HCT116 (cell line): ENCODE measurements around the gene RAB3IP. TPM values are rescaled to one million over a fixed set of nuclear protein-coding genes. Genes with fewer than 3 reads are reported as not detected.

Source experiments
- ATAC-seq: fragments of 200-7000 bp; cut with Tn5 transposase; 2 replicates; pipeline ENCODE4 v1.9.1; 2020; ENCODE audit warnings: mild to moderate bottlenecking, moderate library complexity
- BruUV-seq: library from RNA; stranded (reverse); fragments of 400-500 nt; replicated peaks from 2 replicates; lab custom pipeline; 2021; lab: Mats Ljungman, UMichigan
- CTCF ChIA-PET: fragments of 300-600 bp; sonication (Branson Sonifier 250); formaldehyde crosslinking; loops from one replicate; lab custom pipeline; 2021; ENCODE audit warnings: antibody characterized with exemption; lab: Charles Lee
- POLR2A ChIA-PET: fragments of 300-600, 350-600 bp; sonication (Branson Sonifier 250); formaldehyde crosslinking; loops from one replicate; lab custom pipeline; 2021; ENCODE audit warnings: antibody characterized with exemption; lab: Charles Lee
- RAD21 ChIA-PET, 2 experiments: fragments of 300-600 bp; sonication (Branson Sonifier 250); formaldehyde crosslinking; loops; one replicate each; lab custom pipeline; 2023; ENCODE audit warnings: low total read pairs in 2 of 2; ENCODE audit not compliant: uncharacterized antibody in 2 of 2, unreplicated experiment in 2 of 2, low non-redundant PET in 1 of 2; lab: Charles Lee
- DNase-seq: peaks from one replicate; pipeline ENCODE4 v3.0.0-alpha.2; 2010; ENCODE audit warnings: low read depth, low spot score
- H2AFZ ChIP-seq: fragments of 200-600 bp; shearing (Covaris generic), sonication (generic); 2 replicates; pipeline ENCODE4 v1.6.1; 2017; ENCODE audit warnings: low read depth, mixed run types, mixed read lengths, antibody characterized with exemption, low read length; ENCODE audit not compliant: poor library complexity, severe bottlenecking
- H3K27ac ChIP-seq: 2 replicates; pipeline ENCODE4 v1.5.1; 2012; ENCODE audit warnings: low read depth, low read length
- H3K27me3 ChIP-seq: fragments of 200-600 bp; sonication (generic); 2 replicates; pipeline ENCODE4 v1.6.1; 2016; ENCODE audit warnings: mixed run types, low read length, mixed read lengths; ENCODE audit not compliant: insufficient read depth
- H3K36me3 ChIP-seq, 2 experiments: fragments of 200-500 bp in 1 of 2; fragments of 200-600 bp in 1 of 2; sonication (Bioruptor generic) in 1 of 2; sonication (generic) in 1 of 2; 2 replicates each; pipeline versions ENCODE4 v1.5.1 to v1.6.1; 2014 to 2016; ENCODE audit warnings: low read length in 2 of 2, inconsistent platforms in 1 of 2, mixed read lengths in 1 of 2, mixed run types in 1 of 2; ENCODE audit not compliant: insufficient read depth in 2 of 2, control insufficient read depth in 1 of 2
- H3K4me1 ChIP-seq, 2 experiments: fragments of 200-600 bp in 1 of 2; sonication (generic) in 1 of 2; 2 replicates each; pipeline versions ENCODE4 v1.5.1 to v1.6.1; 2012 to 2017; ENCODE audit warnings: low read length in 2 of 2, inconsistent platforms in 1 of 2, mild to moderate bottlenecking in 1 of 2, mixed read lengths in 1 of 2, mixed run types in 1 of 2, moderate library complexity in 1 of 2; ENCODE audit not compliant: insufficient read depth in 2 of 2, control insufficient read depth in 1 of 2
- H3K4me2 ChIP-seq: fragments of 200-600 bp; sonication (generic); 2 replicates; pipeline ENCODE4 v1.6.1; 2017; ENCODE audit warnings: mixed run types, low read length, mixed read lengths
- H3K4me3 ChIP-seq, 2 experiments: fragments of 200-600 bp in 1 of 2; sonication (generic) in 1 of 2; replicated peaks in 1 of 2; 2 replicates each; pipeline ENCODE4 v1.5.1; 2011 to 2016; ENCODE audit warnings: low read length in 2 of 2, control low read depth in 1 of 2, low read depth in 1 of 2, mild to moderate bottlenecking in 1 of 2, mixed read lengths in 1 of 2, mixed run types in 1 of 2
- H3K79me2 ChIP-seq: fragments of 200-600 bp; sonication (generic); 2 replicates; pipeline ENCODE4 v1.6.1; 2017; ENCODE audit warnings: mild to moderate bottlenecking, mixed run types, low read length, moderate library complexity, mixed read lengths; ENCODE audit not compliant: insufficient read depth
- H3K9ac ChIP-seq: fragments of 200-600 bp; sonication (generic); 2 replicates; pipeline ENCODE4 v1.6.1; 2016; ENCODE audit warnings: low read length, mixed read lengths
- H3K9me2 ChIP-seq: fragments of 200-600 bp; sonication (generic), shearing (Covaris generic); 2 replicates; pipeline ENCODE4 v1.6.1; 2017; ENCODE audit warnings: mixed run types, mild to moderate bottlenecking, moderate library complexity; ENCODE audit not compliant: insufficient read depth
- H3K9me3 ChIP-seq, 2 experiments: fragments of 200-500 bp in 1 of 2; fragments of 200-600 bp in 1 of 2; sonication (Bioruptor generic) in 1 of 2; sonication (generic) in 1 of 2; 2 replicates each; pipeline ENCODE4 v1.6.1; 2014 to 2017; ENCODE audit warnings: low read length in 2 of 2, mixed read lengths in 2 of 2, inconsistent platforms in 1 of 2, low read depth in 1 of 2, mild to moderate bottlenecking in 1 of 2, mixed run types in 1 of 2, moderate library complexity in 1 of 2; ENCODE audit not compliant: control insufficient read depth in 1 of 2, insufficient read depth in 1 of 2
- H4K20me1 ChIP-seq: fragments of 200-600 bp; sonication (generic), shearing (Covaris generic); 2 replicates; pipeline ENCODE4 v1.6.1; 2017; ENCODE audit warnings: mixed run types, mild to moderate bottlenecking, moderate library complexity; ENCODE audit not compliant: insufficient read depth
- EZH2 ChIP-seq: fragments of 200-600 bp; sonication (generic); IDR thresholded peaks from 2 replicates; pipeline ENCODE4 v1.6.1; 2017; ENCODE audit warnings: antibody characterized with exemption, mixed run types
- JUND ChIP-seq: IDR thresholded peaks from 2 replicates; pipeline ENCODE4 v1.6.1; 2012
- RAD21 ChIP-seq: IDR thresholded peaks from 2 replicates; pipeline ENCODE4 v1.6.1; 2012; ENCODE audit warnings: low read depth, mild to moderate bottlenecking
- TCF7L2 ChIP-seq: IDR thresholded peaks from 2 replicates; pipeline ENCODE4 v1.7.0; 2011; ENCODE audit warnings: borderline replicate concordance, inconsistent platforms; ENCODE audit not compliant: insufficient read depth, insufficient read length; ENCODE audit errors: extremely low read depth
- intact Hi-C: fragments of 100-400 bp; cut with micrococcal nuclease; formaldehyde crosslinking; loops from 2 replicates; pipeline ENCODE4 v1.10.0; 2022
- total RNA-seq: library from RNA; stranded (reverse); gene quantifications from one replicate; pipeline ENCODE4 v1.2.1, GENCODE V29; 2021; ENCODE audit not compliant: unreplicated experiment
- TF ChIP-seq, protein P1 (sequence below), 3 experiments: fragments of 200-600 bp in 1 of 3; sonication (generic) in 1 of 3; IDR thresholded peaks in 2 of 3; conservative IDR thresholded peaks in 1 of 3; 2 replicates each; pipeline ENCODE4 v1.5.1; 2012 to 2017; ENCODE audit warnings: low read depth in 2 of 3, low read length in 2 of 3, antibody characterized with exemption in 1 of 3, borderline replicate concordance in 1 of 3, control low read depth in 1 of 3, mild to moderate bottlenecking in 1 of 3, mixed read lengths in 1 of 3, mixed run types in 1 of 3, moderate library complexity in 1 of 3; ENCODE audit not compliant: insufficient read depth in 1 of 3

The RAB3IP gene
- total RNA-seq, 1 experiment from 2014 or later, result 31.3 TPM

DNA sequence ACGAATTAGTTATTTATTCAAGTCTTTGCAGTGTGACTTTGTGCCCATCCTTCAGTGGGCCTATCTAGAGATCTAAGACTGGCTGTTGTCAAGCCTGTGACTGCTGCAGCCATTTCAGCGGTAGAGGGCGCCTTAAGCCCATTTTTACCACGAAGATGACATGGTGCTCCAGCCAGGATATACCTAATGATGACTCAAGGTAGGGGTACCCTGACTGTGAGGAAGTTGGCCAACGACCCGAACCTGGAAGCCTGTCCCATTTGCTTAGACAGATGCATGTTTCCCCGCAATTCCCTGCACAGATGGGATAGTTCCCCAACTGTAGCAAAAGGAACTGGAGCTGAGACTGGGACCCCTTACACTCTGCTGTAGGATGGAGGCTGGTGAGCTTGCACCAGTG lies 41.3 kb downstream of the RAB3IP start:
- POLR2A ChIA-PET, result no interaction called here
- CTCF ChIA-PET, result interaction anchor here (0.8 to 2.3 kb wide), 6 partner anchors 12 to 800 kb away, joined by 3 to 10 read pairs (median 3); no protein-coding TSS in a partner anchor
- H3K9ac ChIP-seq, result no peak overlapping the region
- H3K27ac ChIP-seq, result no peak overlapping the region
- peaks cover 6% of the 10 kb centered on the region; the same call in 1 of the 2 replicates for H4K20me1 ChIP-seq
- peak; percentile 27 for DNase-seq
- H3K27me3 ChIP-seq, result no peaks in the 10 kb centered on the region
- peaks cover 3% of the 10 kb centered on the region; the same call in 1 of the 2 replicates for H3K79me2 ChIP-seq
- RAD21 ChIA-PET, result no interaction called here
- no peaks in the 10 kb centered on the region for H3K36me3 ChIP-seq
- no peaks in the 10 kb centered on the region for H3K4me1 ChIP-seq
- no peak overlapping the region for H2AFZ ChIP-seq
- peak; percentile 93 for ATAC-seq
- H3K9me2 ChIP-seq, result no peaks in the 10 kb centered on the region
- H3K4me3 ChIP-seq, result no peak overlapping the region
- no TSS peak for BruUV-seq
- no peaks in the 10 kb centered on the region for H3K9me3 ChIP-seq
- H3K4me2 ChIP-seq, result no peak overlapping the region
- peak; percentile 71 for TF ChIP-seq RAD21
- no peak for TF ChIP-seq TCF7L2
- TF ChIP-seq, protein P1, sequence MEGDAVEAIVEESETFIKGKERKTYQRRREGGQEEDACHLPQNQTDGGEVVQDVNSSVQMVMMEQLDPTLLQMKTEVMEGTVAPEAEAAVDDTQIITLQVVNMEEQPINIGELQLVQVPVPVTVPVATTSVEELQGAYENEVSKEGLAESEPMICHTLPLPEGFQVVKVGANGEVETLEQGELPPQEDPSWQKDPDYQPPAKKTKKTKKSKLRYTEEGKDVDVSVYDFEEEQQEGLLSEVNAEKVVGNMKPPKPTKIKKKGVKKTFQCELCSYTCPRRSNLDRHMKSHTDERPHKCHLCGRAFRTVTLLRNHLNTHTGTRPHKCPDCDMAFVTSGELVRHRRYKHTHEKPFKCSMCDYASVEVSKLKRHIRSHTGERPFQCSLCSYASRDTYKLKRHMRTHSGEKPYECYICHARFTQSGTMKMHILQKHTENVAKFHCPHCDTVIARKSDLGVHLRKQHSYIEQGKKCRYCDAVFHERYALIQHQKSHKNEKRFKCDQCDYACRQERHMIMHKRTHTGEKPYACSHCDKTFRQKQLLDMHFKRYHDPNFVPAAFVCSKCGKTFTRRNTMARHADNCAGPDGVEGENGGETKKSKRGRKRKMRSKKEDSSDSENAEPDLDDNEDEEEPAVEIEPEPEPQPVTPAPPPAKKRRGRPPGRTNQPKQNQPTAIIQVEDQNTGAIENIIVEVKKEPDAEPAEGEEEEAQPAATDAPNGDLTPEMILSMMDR (IDR thresholded peaks at IDR 0.05 in 2 of 3, conservative IDR thresholded peaks at IDR 0.05 in 1 of 3; ENCODE audit: borderline replicate concordance in 1 of 3, insufficient read depth in 1 of 3, low read depth in 2 of 3, low read length in 2 of 3), result peak; percentile 34 to 84 (median 75); a peak in 5 of 6 replicates
- TF ChIP-seq JUND, result no peak
- intact Hi-C loops, result loop anchor here (5.0 to 10.0 kb wide), 3 partner anchors 97 to 952 kb away; no protein-coding TSS in a partner anchor

DNA sequence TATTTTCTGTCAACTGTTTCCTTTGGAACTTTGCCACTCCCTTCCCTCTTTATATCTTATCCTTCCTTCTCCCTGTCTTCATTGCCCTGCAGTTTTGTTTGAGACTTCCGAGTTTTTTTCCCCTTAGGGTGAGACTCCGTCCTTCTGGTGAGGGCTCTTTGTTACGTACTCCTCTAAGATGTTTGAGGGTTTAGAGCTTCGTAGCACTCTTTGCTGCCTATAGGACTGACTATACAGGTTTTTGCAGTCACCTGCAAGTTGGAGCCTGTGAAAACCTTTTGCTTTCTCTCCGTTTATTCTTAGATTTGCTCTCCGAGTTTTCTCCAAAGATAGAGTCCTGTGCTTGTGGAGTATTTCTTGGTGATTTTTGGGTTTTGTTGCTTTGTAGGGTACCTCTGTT lies 44.7 kb downstream of the RAB3IP start:
- no peak overlapping the region for H3K27ac ChIP-seq
- peaks cover 6% of the 10 kb centered on the region; the same call in 1 of the 2 replicates for H4K20me1 ChIP-seq
- intact Hi-C loops, result loop anchor here (5.0 to 10.0 kb wide), 3 partner anchors 94 to 949 kb away; no protein-coding TSS in a partner anchor
- ATAC-seq (no peak), DNase-seq (no peak)
- no peak overlapping the region for H3K9ac ChIP-seq
- no peak overlapping the region for H3K4me2 ChIP-seq
- no peaks in the 10 kb centered on the region for H3K9me2 ChIP-seq
- POLR2A ChIA-PET, result interaction anchor here (1.3 kb wide), 1 partner anchor 9 kb away, joined by 3 read pairs; no protein-coding TSS in a partner anchor
- H3K36me3 ChIP-seq, result no peaks in the 10 kb centered on the region
- no peaks in the 10 kb centered on the region for H3K27me3 ChIP-seq
- peaks cover 3% of the 10 kb centered on the region; the same call in 1 of the 2 replicates for H3K79me2 ChIP-seq
- no peak overlapping the region for H2AFZ ChIP-seq
- H3K4me3 ChIP-seq, result no peak overlapping the region
- TF ChIP-seq EZH2, result no peak
- RAD21 ChIA-PET, result no interaction called here
- CTCF ChIA-PET, result no interaction called here
- BruUV-seq, result no TSS peak
- no peaks in the 10 kb centered on the region for H3K9me3 ChIP-seq
- no peaks in the 10 kb centered on the region for H3K4me1 ChIP-seq
